CD14-positive monocyte (primary cell): ENCODE results near the gene GRIK3. TPM values are rescaled to one million over a fixed set of nuclear protein-coding genes. Genes with fewer than 3 reads are reported as not detected.

Experiments used
- DNase-seq, 3 donors: peaks; one replicate each; pipeline ENCODE4 v3.0.0-alpha.2; 2011 to 2022
- H2AFZ ChIP-seq: 2 replicates; pipeline ENCODE4 v1.6.0; 2012; ENCODE audit warnings: mild to moderate bottlenecking, low read depth, low read length, inconsistent platforms; ENCODE audit not compliant: insufficient read depth, poor library complexity, severe bottlenecking
- H3K27ac ChIP-seq, 2 donors: 1 replicate in 1 of 2; 2 replicates in 1 of 2; pipeline ENCODE4 v1.5.1; 2012 to 2013; ENCODE audit warnings: low read length in 2 of 2, control low read depth in 1 of 2, inconsistent platforms in 1 of 2, low read depth in 1 of 2, mild to moderate bottlenecking in 1 of 2
- H3K27me3 ChIP-seq, 2 donors: one replicate each; pipeline versions ENCODE4 v1.6.0 to v1.6.1; 2011 to 2013; ENCODE audit warnings: low read length in 2 of 2; ENCODE audit not compliant: control insufficient read depth in 2 of 2, insufficient read depth in 2 of 2
- H3K36me3 ChIP-seq, 2 donors: replicated peaks in 1 of 2; 1 replicate in 1 of 2; 2 replicates in 1 of 2; pipeline versions ENCODE4 v1.5.1 to v1.6.1; 2012 to 2013; ENCODE audit warnings: low read length in 2 of 2, control low read depth in 1 of 2, inconsistent platforms in 1 of 2, mild to moderate bottlenecking in 1 of 2; ENCODE audit not compliant: insufficient read depth in 2 of 2, control insufficient read depth in 1 of 2
- H3K4me1 ChIP-seq, 2 donors: 1 replicate in 1 of 2; 2 replicates in 1 of 2; pipeline versions ENCODE4 v1.5.1 to v1.6.1; 2012 to 2013; ENCODE audit warnings: low read length in 2 of 2, control low read depth in 1 of 2, inconsistent platforms in 1 of 2, mild to moderate bottlenecking in 1 of 2, moderate library complexity in 1 of 2; ENCODE audit not compliant: insufficient read depth in 2 of 2, control insufficient read depth in 1 of 2
- H3K4me2 ChIP-seq: replicated peaks from 2 replicates; pipeline ENCODE3; 2012; ENCODE audit warnings: low read length, moderate library complexity, mild to moderate bottlenecking; ENCODE audit not compliant: poor library complexity, severe bottlenecking; ENCODE audit errors: extremely low read depth
- H3K4me3 ChIP-seq, 3 experiments: fragments of 200-600 bp in 1 of 3; sonication (generic) in 1 of 3; replicated peaks in 1 of 3; 1 replicate in 2 of 3; 2 replicates in 1 of 3; pipeline ENCODE4 v1.5.1; 2011 to 2013; ENCODE audit warnings: low read length in 3 of 3, mild to moderate bottlenecking in 3 of 3, control low read depth in 2 of 3, low read depth in 2 of 3, inconsistent platforms in 1 of 3, moderate library complexity in 1 of 3
- H3K79me2 ChIP-seq: 2 replicates; pipeline ENCODE4 v1.6.0; 2012; ENCODE audit warnings: mild to moderate bottlenecking, control low read depth, inconsistent platforms, low read length, moderate library complexity; ENCODE audit not compliant: insufficient read depth
- H3K9ac ChIP-seq: 2 replicates; pipeline ENCODE4 v1.6.0; 2017; ENCODE audit warnings: low read length, mild to moderate bottlenecking; ENCODE audit not compliant: insufficient read depth, poor library complexity, severe bottlenecking
- H3K9me3 ChIP-seq, 2 donors: replicated peaks in 1 of 2; 1 replicate in 1 of 2; 2 replicates in 1 of 2; pipeline versions ENCODE4 v1.5.1 to v1.6.1; 2012 to 2013; ENCODE audit warnings: low read length in 2 of 2, control low read depth in 1 of 2; ENCODE audit not compliant: control insufficient read depth in 1 of 2, insufficient read depth in 1 of 2
- H4K20me1 ChIP-seq: 2 replicates; pipeline ENCODE4 v1.6.0; 2012; ENCODE audit warnings: mild to moderate bottlenecking, low read length, control low read depth, moderate library complexity; ENCODE audit not compliant: insufficient read depth
- H3K27ac Mint-ChIP-seq, 7 donors: one replicate each; pipeline ENCODE4 v1.8.0; 2020; ENCODE audit warnings: mild to moderate bottlenecking in 7 of 7, mixed read lengths in 7 of 7, moderate library complexity in 6 of 7, inconsistent platforms in 2 of 7
- H3K27me3 Mint-ChIP-seq, 3 donors: one replicate each; pipeline ENCODE4 v1.8.0; 2021 to 2022; ENCODE audit warnings: low read depth in 3 of 3, mild to moderate bottlenecking in 3 of 3, mixed read lengths in 3 of 3, moderate library complexity in 3 of 3, inconsistent platforms in 1 of 3
- H3K36me3 Mint-ChIP-seq, 2 donors: one replicate each; pipeline ENCODE4 v1.8.0; 2020; ENCODE audit warnings: mixed read lengths in 2 of 2, inconsistent platforms in 1 of 2, mild to moderate bottlenecking in 1 of 2
- H3K4me1 Mint-ChIP-seq: one replicate; pipeline ENCODE4 v1.8.0; 2020; ENCODE audit warnings: mild to moderate bottlenecking, mixed read lengths
- H3K4me3 Mint-ChIP-seq, 2 donors: one replicate each; pipeline ENCODE4 v1.8.0; 2020; ENCODE audit warnings: mild to moderate bottlenecking in 2 of 2, mixed read lengths in 2 of 2, moderate library complexity in 1 of 2
- H3K9me3 Mint-ChIP-seq, 7 donors: one replicate each; pipeline ENCODE4 v1.8.0; 2020 to 2022; ENCODE audit warnings: mixed read lengths in 7 of 7, mild to moderate bottlenecking in 6 of 7, moderate library complexity in 6 of 7, inconsistent platforms in 2 of 7
- WGBS: methylation state at CpG from one replicate; pipeline ENCODE4 v1.1.5; 2013; ENCODE audit warnings: missing lambda C conversion rate; ENCODE audit not compliant: insufficient coverage; 5-methylcytosine and 5-hydroxymethylcytosine counted together
- intact Hi-C, 2 donors: fragments of 100-400 bp; cut with micrococcal nuclease; formaldehyde crosslinking; loops; one replicate each; pipeline versions ENCODE4 v1.15.0 to v1.15.1; 2023
- polyA plus RNA-seq, 3 donors: library from polyadenylated mRNA; depleted of rRNA in 1 of 3; unstranded in 2 of 3; stranded (reverse) in 1 of 3; fragments of 300-500 nt in 2 of 3; fragments of >200 nt in 1 of 3; fragmentation: Illumina TruSeq in 2 of 3; gene quantifications; 1 replicate in 2 of 3; 2 replicates in 1 of 3; pipeline ENCODE4 v1.2.3, GENCODE V29; 2012 to 2021
- TF ChIP-seq, protein P1 (sequence below): fragments of 200-600 bp; IDR thresholded peaks from one replicate; pipeline ENCODE4 v1.8.0; 2022; ENCODE audit warnings: antibody characterized with exemption, mild to moderate bottlenecking

The GRIK3 gene
- polyA plus RNA-seq, 3 donors: not detected

DNA sequence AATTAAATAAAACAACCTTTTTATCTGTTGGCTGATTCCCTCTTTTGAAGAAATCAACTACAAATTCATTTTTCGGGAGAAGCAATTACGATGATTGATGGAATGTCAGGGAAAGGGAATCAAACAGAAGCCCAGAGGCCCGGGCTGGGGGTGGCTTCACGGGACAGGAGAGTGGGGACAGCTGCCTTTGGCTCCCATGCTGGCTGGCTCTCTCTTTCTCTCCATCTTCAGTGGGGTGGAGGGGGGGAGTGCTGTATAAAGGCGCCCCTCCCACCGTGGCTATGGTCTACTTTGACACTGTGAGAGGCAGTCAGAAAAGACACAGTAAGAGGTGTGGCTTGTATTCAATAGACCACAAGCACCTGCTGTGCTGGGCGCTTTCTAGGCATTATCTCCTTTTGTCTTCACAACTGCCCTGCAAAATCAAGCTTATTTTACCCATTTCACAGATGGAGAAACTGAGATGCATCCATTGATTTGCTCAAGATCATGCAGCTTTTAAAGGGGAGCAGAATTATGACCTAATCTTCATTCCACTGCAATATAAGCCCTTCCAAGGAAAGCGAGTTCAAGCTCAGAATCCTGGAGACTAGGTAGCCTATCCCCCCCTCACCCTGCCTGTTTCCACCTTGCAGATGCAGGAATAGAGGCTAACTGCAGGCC is 92.9 kb downstream of the GRIK3 start:
- no peak overlapping the region for H3K9ac ChIP-seq
- no peaks in the 10 kb centered on the region for H3K27me3 ChIP-seq
- 88% methylated on average over 2 of the region's 8 CpGs for WGBS
- no peaks in the 10 kb centered on the region for H3K36me3 ChIP-seq
- no peak overlapping the region for H2AFZ ChIP-seq
- no peak overlapping the region for H3K4me2 ChIP-seq
- H3K36me3 Mint-ChIP-seq: no peaks in the 10 kb centered on the region
- H3K4me3 Mint-ChIP-seq: no peak overlapping the region
- intact Hi-C loops: no loop called here
- peaks cover 4 to 8% (median 6%) of the 10 kb centered on the region in 3 donors for H3K27me3 Mint-ChIP-seq
- no peak overlapping the region for H3K27ac Mint-ChIP-seq
- H3K4me1 ChIP-seq: no peaks in the 10 kb centered on the region
- H3K9me3 ChIP-seq: no peaks in the 10 kb centered on the region
- DNase-seq: no peak
- no peak overlapping the region for H3K27ac ChIP-seq
- TF ChIP-seq, protein P1, sequence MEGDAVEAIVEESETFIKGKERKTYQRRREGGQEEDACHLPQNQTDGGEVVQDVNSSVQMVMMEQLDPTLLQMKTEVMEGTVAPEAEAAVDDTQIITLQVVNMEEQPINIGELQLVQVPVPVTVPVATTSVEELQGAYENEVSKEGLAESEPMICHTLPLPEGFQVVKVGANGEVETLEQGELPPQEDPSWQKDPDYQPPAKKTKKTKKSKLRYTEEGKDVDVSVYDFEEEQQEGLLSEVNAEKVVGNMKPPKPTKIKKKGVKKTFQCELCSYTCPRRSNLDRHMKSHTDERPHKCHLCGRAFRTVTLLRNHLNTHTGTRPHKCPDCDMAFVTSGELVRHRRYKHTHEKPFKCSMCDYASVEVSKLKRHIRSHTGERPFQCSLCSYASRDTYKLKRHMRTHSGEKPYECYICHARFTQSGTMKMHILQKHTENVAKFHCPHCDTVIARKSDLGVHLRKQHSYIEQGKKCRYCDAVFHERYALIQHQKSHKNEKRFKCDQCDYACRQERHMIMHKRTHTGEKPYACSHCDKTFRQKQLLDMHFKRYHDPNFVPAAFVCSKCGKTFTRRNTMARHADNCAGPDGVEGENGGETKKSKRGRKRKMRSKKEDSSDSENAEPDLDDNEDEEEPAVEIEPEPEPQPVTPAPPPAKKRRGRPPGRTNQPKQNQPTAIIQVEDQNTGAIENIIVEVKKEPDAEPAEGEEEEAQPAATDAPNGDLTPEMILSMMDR: no peak
- no peaks in the 10 kb centered on the region for H3K9me3 Mint-ChIP-seq
- H3K4me1 Mint-ChIP-seq: no peaks in the 10 kb centered on the region
- no peaks in the 10 kb centered on the region for H3K79me2 ChIP-seq
- H4K20me1 ChIP-seq: no peaks in the 10 kb centered on the region
- no peak overlapping the region for H3K4me3 ChIP-seq

DNA sequence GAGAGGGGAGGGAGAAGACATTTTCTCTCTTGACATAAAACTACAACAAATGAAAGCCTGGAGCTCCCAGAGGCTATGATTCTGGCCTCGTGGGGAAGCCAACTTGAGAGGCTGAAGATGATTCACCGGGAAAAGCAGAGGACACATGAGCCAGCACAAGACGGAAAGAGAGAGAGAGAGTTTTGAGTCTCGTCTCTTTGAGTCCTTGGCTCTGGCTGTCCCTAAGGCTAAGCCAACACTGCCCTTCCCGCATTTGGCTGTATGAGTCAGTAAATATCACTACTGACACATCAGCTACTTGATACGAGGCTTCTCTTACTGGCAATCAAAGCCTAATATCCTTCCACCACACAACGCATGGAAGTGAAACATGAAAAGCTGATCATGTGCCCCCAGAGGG is 95.5 kb downstream of the GRIK3 start:
- no peak overlapping the region for H3K27ac ChIP-seq
- intact Hi-C loops: no loop called here
- H4K20me1 ChIP-seq: no peaks in the 10 kb centered on the region
- H3K27ac Mint-ChIP-seq: no peak overlapping the region
- H3K4me1 ChIP-seq: no peaks in the 10 kb centered on the region
- no peak overlapping the region for H2AFZ ChIP-seq
- no peaks in the 10 kb centered on the region for H3K27me3 ChIP-seq
- WGBS: 67% methylated on average over 5 of the region's 7 CpGs
- H3K4me3 Mint-ChIP-seq: no peak overlapping the region
- H3K79me2 ChIP-seq: no peaks in the 10 kb centered on the region
- no peaks in the 10 kb centered on the region for H3K9me3 Mint-ChIP-seq
- no peaks in the 10 kb centered on the region for H3K36me3 ChIP-seq
- H3K9ac ChIP-seq: no peak overlapping the region
- no peak for DNase-seq
- H3K36me3 Mint-ChIP-seq: no peaks in the 10 kb centered on the region
- H3K4me2 ChIP-seq: no peak overlapping the region
- H3K9me3 ChIP-seq: no peaks in the 10 kb centered on the region
- TF ChIP-seq, protein P1: no peak
- no peaks in the 10 kb centered on the region for H3K4me1 Mint-ChIP-seq
- H3K27me3 Mint-ChIP-seq: peaks cover 5 to 8% (median 6%) of the 10 kb centered on the region in 3 donors
- no peak overlapping the region for H3K4me3 ChIP-seq
